Measurements from ENCODE around the gene INSYN2B. TPM values are rescaled to one million over a fixed set of nuclear protein-coding genes. Genes with fewer than 3 reads are reported as not detected.

Gene INSYN2B
- total and polyA plus RNA-seq, 2 of the 8 experiments (the other 6 are each of a cell fraction or from before 2014, with no cell fraction given), result not detected

DNA sequence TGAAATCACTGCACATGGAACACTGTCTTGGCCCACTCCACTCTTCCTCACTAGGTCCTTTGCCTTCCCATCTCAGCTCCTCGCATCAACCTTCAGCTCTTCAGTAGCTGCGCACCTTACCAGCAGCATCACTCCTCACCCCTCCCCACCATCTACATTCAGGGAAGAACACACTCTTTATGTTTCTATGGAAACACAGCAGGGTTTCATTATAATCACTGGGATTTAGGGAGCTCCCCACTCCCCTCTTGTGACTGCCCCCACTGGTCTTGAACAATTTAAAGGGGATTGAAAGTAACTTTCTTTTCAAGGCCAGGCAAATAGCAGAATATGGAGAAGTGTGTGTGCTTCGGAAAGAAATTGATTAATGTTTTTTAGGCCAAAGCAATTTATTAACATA, 111.2 kb downstream of the INSYN2B start:
- Histone ChIP-seq H3K18ac (ENCODE audit: extremely low read depth, low read length) (no peak overlapping the region), H3K4ac (replicated peaks; ENCODE audit: insufficient read length, low read depth, low read length) (no peak overlapping the region), H3K36me3 (ENCODE audit: control insufficient read depth in 2 of 4, insufficient read depth in 4 of 4, low read length in 3 of 4) (no peaks in the 10 kb centered on the region), H2BK15ac (ENCODE audit: low read length) (no peak overlapping the region), H3K9me3 (ENCODE audit: insufficient read depth in 2 of 2, low read depth in 1 of 2, low read length in 1 of 2) (no peaks in the 10 kb centered on the region), H3K79me2 (ENCODE audit: control insufficient read depth in 1 of 2, insufficient read depth in 2 of 2, low read length in 2 of 2) (no peaks in the 10 kb centered on the region), H2BK120ac (replicated peaks; ENCODE audit: low read depth, low read length) (no peak overlapping the region), H3K56ac (replicated peaks; ENCODE audit: insufficient read length, low read depth, low read length) (no peak overlapping the region), H3K79me1 (ENCODE audit: low read depth, low read length) (no peaks in the 10 kb centered on the region), H2BK5ac (ENCODE audit: low read depth, low read length) (no peak overlapping the region; the same call in 1 of the 2 replicates), H3K14ac (ENCODE audit: insufficient read length) (no peak overlapping the region), H2AFZ (ENCODE audit: low read length) (no peak overlapping the region), H3K27ac (ENCODE audit: low read depth, low read length) (no peak overlapping the region), H2AK5ac (ENCODE audit: low read depth, low read length) (no peak overlapping the region), H3K27me3 (replicated peaks in 1 of 4; ENCODE audit: control insufficient read depth in 3 of 4, extremely low read depth in 1 of 4, insufficient read depth in 3 of 4, low read length in 3 of 4) (peaks cover 0 to 2% (median 0%) of the 10 kb centered on the region in 4 experiments; a peak in 1 of 7 replicates), H2BK20ac (ENCODE audit: low read length) (no peak overlapping the region), H3K4me1 (replicated peaks in 1 of 4; ENCODE audit: control insufficient read depth in 3 of 4, insufficient read depth in 4 of 4, low read length in 3 of 4) (peaks cover 0 to 5% (median 3%) of the 10 kb centered on the region in 4 experiments; a peak in 5 of 7 replicates), H4K20me1 (replicated peaks in 1 of 2; ENCODE audit: control insufficient read depth in 1 of 2, insufficient read depth in 2 of 2, low read length in 2 of 2) (no peaks in the 10 kb centered on the region), H4K8ac (ENCODE audit: extremely low read depth, insufficient read depth, low read length) (no peak overlapping the region), H4K5ac (ENCODE audit: insufficient read length, low read depth, low read length) (no peak overlapping the region), H3K23me2 (ENCODE audit: low read depth, low read length) (no peaks in the 10 kb centered on the region), H2BK12ac (ENCODE audit: low read depth, low read length) (no peak overlapping the region), H4K91ac (replicated peaks; ENCODE audit: insufficient read length, low read length) (no peak overlapping the region), H3K9ac (replicated peaks in 1 of 4; ENCODE audit: extremely low read depth in 1 of 4, low read depth in 3 of 4, low read length in 3 of 4) (no peak overlapping the region), H3K4me2 (ENCODE audit: insufficient read depth in 1 of 2, low read depth in 2 of 2, low read length in 2 of 2) (peak overlapping the region in 1 of 2 experiments; percentile 12; a peak in 1 of 4 replicates), H3K4me3 (ENCODE audit: extremely low read depth in 1 of 4, insufficient read depth in 2 of 4, low read depth in 3 of 4, low read length in 4 of 4) (no peak overlapping the region), H3K23ac (ENCODE audit: insufficient read length) (no peak overlapping the region)
- FAIRE-seq (no peak), DNase-seq (ENCODE audit: low read depth in 1 of 2, low spot score in 2 of 2) (no peak)
- WGBS, 2 experiments (ENCODE audit: extremely low coverage in 1 of 2, insufficient coverage in 1 of 2, insufficient read length in 1 of 2, insufficient replicate concordance in 2 of 2, low coverage in 1 of 2, low lambda C conversion rate in 2 of 2, missing lambda C conversion rate in 1 of 2), result 91% methylated on average over 3 of the region's 3 CpGs; no CpG with 5 or more reads in 1 of the 2 experiments
- CTCF ChIA-PET (ENCODE audit: partially characterized antibody), result interaction anchor here (0.6 to 1.6 kb wide), 4 partner anchors 18 to 725 kb away, joined by 3 to 5 read pairs (median 4); partner anchors contain the start of gene INSYN2B
- no peak for TF ChIP-seq EGR1 (IDR thresholded peaks at IDR 0.05; ENCODE audit: borderline replicate concordance, low read depth, low read length)
- TF ChIP-seq POLR2AphosphoS5 (IDR thresholded peaks at IDR 0.05; ENCODE audit: low read depth, low read length), result no peak
- no peak for TF ChIP-seq TAF7 (optimal IDR thresholded peaks at IDR 0.05; ENCODE audit: borderline replicate concordance, low read depth, low read length)
- no peak for TF ChIP-seq BACH1 (IDR thresholded peaks at IDR 0.05; ENCODE audit: low read length)
- POLR2A ChIA-PET (ENCODE audit: partially characterized antibody), result no interaction called here
